Gastrocnemius medialis (tissue), 4 donors: ENCODE data around the gene HPCAL1. TPM values are rescaled to one million over a fixed set of nuclear protein-coding genes. Genes with fewer than 3 reads are reported as not detected.
"Not testable (repeated sequence)": the region's sequence is repeated elsewhere in the genome, so short reads cannot be mapped to it uniquely, and the experiment has no call there.

Source experiments
- ATAC-seq, 2 donors: fragments of 150-250 bp; one replicate each; pipeline ENCODE4 v1.9.1; 2016
- DNase-seq, 2 donors: peaks; one replicate each; pipeline ENCODE4 v3.0.0-alpha.2; 2019
- H3K27ac ChIP-seq, 4 donors: fragments of 200-600 bp; sonication (generic); 1 replicate in 1 of 4; 2 replicates in 3 of 4; pipeline ENCODE4 v1.5.1; 2016 to 2018; ENCODE audit warnings: mild to moderate bottlenecking in 2 of 4, moderate library complexity in 1 of 4
- H3K27me3 ChIP-seq, 3 donors: fragments of 200-600 bp; sonication (generic) in 2 of 3; 1 replicate in 1 of 3; 2 replicates in 2 of 3; pipeline versions ENCODE4 v1.5.1 to v1.6.0; 2016 to 2019; ENCODE audit warnings: mild to moderate bottlenecking in 1 of 3, moderate library complexity in 1 of 3
- H3K36me3 ChIP-seq, 2 donors: fragments of 200-600 bp; sonication (generic) in 1 of 2; one replicate each; pipeline ENCODE4 v1.5.1; 2017 to 2018
- H3K4me1 ChIP-seq, 2 donors: fragments of 200-600 bp; sonication (generic) in 1 of 2; one replicate each; pipeline ENCODE4 v1.5.1; 2016 to 2017; ENCODE audit warnings: mild to moderate bottlenecking in 2 of 2
- H3K4me3 ChIP-seq, 4 donors: fragments of 200-600 bp; sonication (generic) in 3 of 4; 1 replicate in 1 of 4; 2 replicates in 3 of 4; pipeline ENCODE4 v1.5.1; 2016 to 2019; ENCODE audit warnings: mild to moderate bottlenecking in 2 of 4
- H3K9me3 ChIP-seq, 3 donors: fragments of 200-600 bp; sonication (generic) in 2 of 3; 1 replicate in 1 of 3; 2 replicates in 2 of 3; pipeline ENCODE4 v1.5.1; 2016 to 2019
- POLR2A ChIP-seq, 2 donors: fragments of 450-650 bp; IDR thresholded peaks; one replicate each; pipeline ENCODE4 v1.6.1; 2017; ENCODE audit warnings: antibody characterized with exemption in 2 of 2, mild to moderate bottlenecking in 2 of 2, moderate library complexity in 2 of 2
- in situ Hi-C, 4 donors: fragments of 200-750 bp; cut with MboI; loops; one replicate each; pipeline versions ENCODE4 v1.15.0 to v1.8.0; 2017; ENCODE audit warnings: low sequenced_read_pairs in 4 of 4
- intact Hi-C: fragments of 100-400 bp; cut with DNase I; formaldehyde crosslinking; loops from one replicate; pipeline ENCODE4 v1.15.1; 2023; ENCODE audit warnings: low total_unique reads
- total RNA-seq, 4 donors: library from RNA; depleted of rRNA; stranded (reverse); fragments of >200 nt; gene quantifications; one replicate each; pipeline versions ENCODE4 v1.1.0 to v1.2.3, GENCODE V29; 2016
- TF ChIP-seq, protein P1 (sequence below), 5 experiments: fragments of 450-650 bp in 3 of 5; fragments of 200-600 bp in 2 of 5; sonication (generic) in 2 of 5; IDR thresholded peaks in 4 of 5; conservative IDR thresholded peaks in 1 of 5; 1 replicate in 4 of 5; 2 replicates in 1 of 5; pipeline ENCODE4 v1.5.1; 2016 to 2019; ENCODE audit warnings: antibody characterized with exemption in 5 of 5, mild to moderate bottlenecking in 3 of 5, moderate library complexity in 3 of 5

HPCAL1 gene
- total RNA-seq, 4 donors from 2014 or later, result 29.0 to 45.5 (median 34.5) TPM

- Histone ChIP-seq H3K27me3 (no peaks in the 10 kb centered on the region), H3K36me3 (no peaks in the 10 kb centered on the region), H3K4me1 (peaks cover 7 to 10% of the 10 kb centered on the region in 2 donors), H3K9me3 (no peaks in the 10 kb centered on the region), H3K4me3 (no peak overlapping the region), H3K27ac (no peak overlapping the region)
- in situ Hi-C loops, result no loop called here
- no peak for DNase-seq
- TF ChIP-seq, protein P1, sequence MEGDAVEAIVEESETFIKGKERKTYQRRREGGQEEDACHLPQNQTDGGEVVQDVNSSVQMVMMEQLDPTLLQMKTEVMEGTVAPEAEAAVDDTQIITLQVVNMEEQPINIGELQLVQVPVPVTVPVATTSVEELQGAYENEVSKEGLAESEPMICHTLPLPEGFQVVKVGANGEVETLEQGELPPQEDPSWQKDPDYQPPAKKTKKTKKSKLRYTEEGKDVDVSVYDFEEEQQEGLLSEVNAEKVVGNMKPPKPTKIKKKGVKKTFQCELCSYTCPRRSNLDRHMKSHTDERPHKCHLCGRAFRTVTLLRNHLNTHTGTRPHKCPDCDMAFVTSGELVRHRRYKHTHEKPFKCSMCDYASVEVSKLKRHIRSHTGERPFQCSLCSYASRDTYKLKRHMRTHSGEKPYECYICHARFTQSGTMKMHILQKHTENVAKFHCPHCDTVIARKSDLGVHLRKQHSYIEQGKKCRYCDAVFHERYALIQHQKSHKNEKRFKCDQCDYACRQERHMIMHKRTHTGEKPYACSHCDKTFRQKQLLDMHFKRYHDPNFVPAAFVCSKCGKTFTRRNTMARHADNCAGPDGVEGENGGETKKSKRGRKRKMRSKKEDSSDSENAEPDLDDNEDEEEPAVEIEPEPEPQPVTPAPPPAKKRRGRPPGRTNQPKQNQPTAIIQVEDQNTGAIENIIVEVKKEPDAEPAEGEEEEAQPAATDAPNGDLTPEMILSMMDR (IDR thresholded peaks at IDR 0.05 in 4 of 5, conservative IDR thresholded peaks at IDR 0.05 in 1 of 5), result no peak
- TF ChIP-seq POLR2A (IDR thresholded peaks at IDR 0.05), result no peak
- ATAC-seq, result no peak
- intact Hi-C loops, result no loop called here
Measured at GRCh38 chr2:10287761-10288160, 14.9 kb upstream of the HPCAL1 start.

DNA sequence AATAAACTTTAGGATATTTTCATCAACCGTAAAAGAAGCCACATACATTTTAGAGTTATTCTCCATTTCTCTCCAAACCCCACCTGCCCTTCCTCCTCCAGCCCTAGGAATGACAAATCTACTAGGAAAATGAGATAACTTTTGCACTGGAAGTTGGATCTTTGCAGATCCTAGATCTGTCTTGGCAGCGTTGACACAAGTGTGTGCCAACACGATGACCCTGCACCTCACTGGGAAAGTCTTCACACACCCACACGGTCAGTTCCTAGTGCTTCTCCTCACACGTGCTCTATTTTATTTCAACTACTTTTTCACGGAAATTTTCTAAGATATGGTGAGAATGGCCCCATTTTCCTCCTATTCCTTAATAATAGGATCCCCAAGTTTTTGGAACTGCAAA, 14.1 kb upstream of the HPCAL1 start:
- no peaks in the 10 kb centered on the region for H3K9me3 ChIP-seq
- H3K4me3 ChIP-seq, result no peak overlapping the region
- H3K4me1 ChIP-seq, result peaks cover 7 to 10% of the 10 kb centered on the region in 2 donors
- DNase-seq, result no peak
- ATAC-seq, result no peak
- H3K27ac ChIP-seq, result no peak overlapping the region
- H3K27me3 ChIP-seq, result no peaks in the 10 kb centered on the region
- intact Hi-C loops, result no loop called here
- TF ChIP-seq POLR2A (IDR thresholded peaks at IDR 0.05), result no peak
- TF ChIP-seq, protein P1 (IDR thresholded peaks at IDR 0.05 in 4 of 5, conservative IDR thresholded peaks at IDR 0.05 in 1 of 5), result no peak
- no peaks in the 10 kb centered on the region for H3K36me3 ChIP-seq
- in situ Hi-C loops, result no loop called here

GRCh38 chr2:10289352-10289751, 13.4 kb upstream of the HPCAL1 start:
- intact Hi-C loops, result no loop called here
- Histone ChIP-seq H3K27ac (no peak overlapping the region), H3K4me1 (peaks cover 7 to 10% of the 10 kb centered on the region in 2 donors), H3K36me3 (no peaks in the 10 kb centered on the region), H3K9me3 (no peaks in the 10 kb centered on the region), H3K4me3 (no peak overlapping the region), H3K27me3 (no peaks in the 10 kb centered on the region)
- ATAC-seq (no peak), DNase-seq (no peak)
- in situ Hi-C loops, result no loop called here
- TF ChIP-seq POLR2A (IDR thresholded peaks at IDR 0.05), result no peak

- ATAC-seq (no peak), DNase-seq (no peak)
- TF ChIP-seq POLR2A (IDR thresholded peaks at IDR 0.05), result no peak
- TF ChIP-seq, protein P1 (IDR thresholded peaks at IDR 0.05 in 4 of 5, conservative IDR thresholded peaks at IDR 0.05 in 1 of 5), result no peak
- peaks cover 7 to 10% of the 10 kb centered on the region in 2 donors for H3K4me1 ChIP-seq
- intact Hi-C loops, result no loop called here
- no peak overlapping the region for H3K4me3 ChIP-seq
- H3K36me3 ChIP-seq, result no peaks in the 10 kb centered on the region
- in situ Hi-C loops, result no loop called here
- H3K27me3 ChIP-seq, result no peaks in the 10 kb centered on the region
- H3K27ac ChIP-seq, result no peak overlapping the region
- H3K9me3 ChIP-seq, result no peaks in the 10 kb centered on the region
Measured at GRCh38 chr2:10289891-10290290, 12.8 kb upstream of the HPCAL1 start.

DNA sequence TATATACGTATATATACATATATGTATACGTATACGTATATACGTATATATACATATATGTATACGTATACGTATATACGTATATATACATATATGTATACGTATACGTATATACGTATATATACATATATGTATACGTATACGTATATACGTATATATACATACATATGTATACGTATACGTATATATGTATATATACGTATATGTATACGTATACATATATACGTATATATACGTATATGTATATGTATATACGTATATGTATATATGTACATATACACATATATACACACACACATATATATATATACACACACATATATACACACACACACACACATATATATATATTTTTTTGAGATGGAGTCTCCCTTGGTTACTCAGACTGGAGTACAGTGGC, 11.3 kb upstream of the HPCAL1 start:
- intact Hi-C loops, result not testable (repeated sequence)

DNA sequence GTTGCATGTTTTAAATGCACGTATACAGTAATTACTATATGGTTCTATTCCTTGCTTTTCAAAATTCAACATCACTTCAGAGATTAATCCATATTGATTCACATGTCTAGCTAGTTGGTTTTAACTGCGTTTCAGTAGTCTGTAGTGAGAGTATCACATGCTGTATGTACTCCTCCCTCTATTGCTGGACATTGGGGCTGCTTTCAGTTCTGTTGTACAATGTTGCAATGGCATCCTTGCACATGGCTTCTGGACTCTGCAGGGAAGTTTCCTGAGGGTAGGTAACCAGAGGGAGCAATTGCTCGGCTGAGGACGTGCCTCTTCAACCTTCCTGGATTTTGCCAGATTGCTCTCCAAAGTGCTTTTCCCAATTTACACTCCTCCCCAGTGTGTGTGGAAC, 10.7 kb upstream of the HPCAL1 start:
- in situ Hi-C loops, result no loop called here
- TF ChIP-seq, protein P1 (IDR thresholded peaks at IDR 0.05 in 4 of 5, conservative IDR thresholded peaks at IDR 0.05 in 1 of 5), result no peak
- TF ChIP-seq POLR2A (IDR thresholded peaks at IDR 0.05), result no peak
- ATAC-seq, result no peak

More for the DNA sequence above, 11.3 kb upstream of the HPCAL1 start:
- DNase-seq, H3K36me3 ChIP-seq, ATAC-seq, in situ Hi-C loops, H3K4me1 ChIP-seq, H3K9me3 ChIP-seq, H3K27ac ChIP-seq, H3K4me3 ChIP-seq, H3K27me3 ChIP-seq: not testable (repeated sequence)

More for the DNA sequence above, 10.7 kb upstream of the HPCAL1 start:
- no peak for DNase-seq
- no peak overlapping the region for H3K27ac ChIP-seq
- intact Hi-C loops, result no loop called here
- H3K4me1 ChIP-seq, result no peaks in the 10 kb centered on the region
- no peaks in the 10 kb centered on the region for H3K27me3 ChIP-seq
- H3K4me3 ChIP-seq, result no peak overlapping the region
- H3K9me3 ChIP-seq, result no peaks in the 10 kb centered on the region
- H3K36me3 ChIP-seq, result no peaks in the 10 kb centered on the region
